ENCODE data around the gene NFYB. TPM values are rescaled to one million over a fixed set of nuclear protein-coding genes. Genes with fewer than 3 reads are reported as not detected.

Gene NFYB
- total and polyA plus RNA-seq, 9 of the 15 experiments (the other 6 are each of a cell fraction or from before 2014, with no cell fraction given): 14.5 to 51.5 (median 32.3) TPM

- TF ChIP-seq TEAD4 (IDR thresholded peaks at IDR 0.05; ENCODE audit: low read length) (peak; percentile 54; the same call in 1 of the 2 replicates), TEAD4 (CRISPR knock-in tag; IDR thresholded peaks at IDR 0.05; ENCODE audit: borderline replicate concordance) (no peak), HNRNPK (IDR thresholded peaks at IDR 0.05; ENCODE audit: low read depth, low read length, poor library complexity, severe bottlenecking) (no peak), FIP1L1 (IDR thresholded peaks at IDR 0.05; ENCODE audit: low read depth, low read length, poor library complexity, severe bottlenecking) (no peak), ZNF766 (CRISPR knock-in tag; conservative IDR thresholded peaks at IDR 0.05) (0 out of 2 replicates have a peak, but pooled peaks have one; percentile 33), NCOA1 (IDR thresholded peaks at IDR 0.05; ENCODE audit: low read depth) (no peak), ATF3 (IDR thresholded peaks at IDR 0.05) (peak; percentile 57), ATF3 (CRISPR knock-in tag; conservative IDR thresholded peaks at IDR 0.05) (no peak), E2F3 (CRISPR knock-in tag; IDR thresholded peaks at IDR 0.05) (no peak), KDM5B (IDR thresholded peaks at IDR 0.05; ENCODE audit: insufficient replicate concordance, low read depth, low read length) (no peak), NFYB (IDR thresholded peaks at IDR 0.05; ENCODE audit: extremely low read depth, insufficient read length) (no peak), MEIS2 (IDR thresholded peaks at IDR 0.05; ENCODE audit: partially characterized antibody) (no peak), ZFPM2 (CRISPR knock-in tag; IDR thresholded peaks at IDR 0.05) (no peak), TCFL5 (CRISPR knock-in tag; conservative IDR thresholded peaks at IDR 0.05) (no peak), VEZF1 (CRISPR knock-in tag; IDR thresholded peaks at IDR 0.05) (peak; percentile 38; the same call in 1 of the 2 replicates), RBM14 (IDR thresholded peaks at IDR 0.05; ENCODE audit: borderline replicate concordance, insufficient read depth, low read depth, low read length) (no peak), CHD2 (IDR thresholded peaks at IDR 0.05; ENCODE audit: low read depth, low read length) (no peak), ELF2 (CRISPR knock-in tag; IDR thresholded peaks at IDR 0.05) (no peak), ZNF212 (CRISPR knock-in tag; IDR thresholded peaks at IDR 0.05) (no peak), DEAF1 (CRISPR knock-in tag; IDR thresholded peaks at IDR 0.05) (0 out of 2 replicates have a peak, but pooled peaks have one; percentile 17), CEBPG (CRISPR knock-in tag; IDR thresholded peaks at IDR 0.05) (peak; percentile 44; the same call in 1 of the 2 replicates), CEBPG (tag; conservative IDR thresholded peaks at IDR 0.05 in 1 of 2, IDR thresholded peaks at IDR 0.05 in 1 of 2) (peak; percentile 87 to 88), SPI1 (IDR thresholded peaks at IDR 0.05; ENCODE audit: borderline replicate concordance, low read depth, low read length) (peak; percentile 70), SAFB2 (IDR thresholded peaks at IDR 0.05; ENCODE audit: borderline replicate concordance, low read depth, low read length, severe bottlenecking) (no peak), TAF15 (IDR thresholded peaks at IDR 0.05; ENCODE audit: low read depth, low read length) (no peak)
Observed at GRCh38 chr12:104177663-104178501, 39.9 kb upstream of the NFYB start (continued).

Data from K562 (cell line).